ENCODE results near the gene DUSP16. TPM values are rescaled to one million over a fixed set of nuclear protein-coding genes. Genes with fewer than 3 reads are reported as not detected.

Gene DUSP16
- total RNA-seq, 1 donor from 2014 or later = 26.1 TPM

GRCh38 chr12:12531194-12531593 lies 31.5 kb downstream of the DUSP16 start:
- no peak for TF ChIP-seq CTCF (IDR thresholded peaks at IDR 0.05)
- TF ChIP-seq EZH2phosphoT487 (IDR thresholded peaks at IDR 0.05) = no peak
- TF ChIP-seq EZH2 (IDR thresholded peaks at IDR 0.05) = no peak
- Mint-ChIP-seq H3K27me3 (ENCODE audit: insufficient read depth, low read depth) (no peaks in the 10 kb centered on the region), H3K27ac (no peak overlapping the region), H3K4me3 (no peak overlapping the region), H3K36me3 (no peaks in the 10 kb centered on the region), H3K4me1 (peaks cover 18% of the 10 kb centered on the region), H3K9me3 (no peaks in the 10 kb centered on the region)
- DNase-seq (ENCODE audit: low spot score) = no peak
- Histone ChIP-seq H4K20me1 (ENCODE audit: low read depth) (peaks cover 20% of the 10 kb centered on the region), H3K4me1 (peaks cover 7% of the 10 kb centered on the region), H3K9me3 (ENCODE audit: low read depth) (no peaks in the 10 kb centered on the region), H3K36me3 (no peaks in the 10 kb centered on the region), H3K27me3 (no peaks in the 10 kb centered on the region), H2AFZ (replicated peaks) (no peak overlapping the region), H3K4me2 (no peak overlapping the region), H3F3A (ENCODE audit: low read depth) (peaks cover 3% of the 10 kb centered on the region), H3K4me3 (no peak overlapping the region), H3K27ac (no peak overlapping the region), H3K79me2 (ENCODE audit: low read depth) (peaks cover 35% of the 10 kb centered on the region), H3K9ac (no peak overlapping the region)

- H3K27me3 ChIP-seq = no peaks in the 10 kb centered on the region
- Mint-ChIP-seq H3K36me3 (no peaks in the 10 kb centered on the region), H3K4me3 (no peak overlapping the region), H3K27ac (no peak overlapping the region), H3K27me3 (ENCODE audit: insufficient read depth, low read depth) (no peaks in the 10 kb centered on the region), H3K4me1 (peaks cover 18% of the 10 kb centered on the region), H3K9me3 (no peaks in the 10 kb centered on the region)
- H3K79me2 ChIP-seq (ENCODE audit: low read depth) = peaks cover 36% of the 10 kb centered on the region
- no peak for DNase-seq (ENCODE audit: low spot score)
- H3K4me1 ChIP-seq = peaks cover 7% of the 10 kb centered on the region
- no peak overlapping the region for H2AFZ ChIP-seq (replicated peaks)
- TF ChIP-seq EZH2 (IDR thresholded peaks at IDR 0.05) = no peak
- TF ChIP-seq EZH2phosphoT487 (IDR thresholded peaks at IDR 0.05) = no peak
- TF ChIP-seq CTCF (IDR thresholded peaks at IDR 0.05) = no peak
- H3F3A ChIP-seq (ENCODE audit: low read depth) = no peaks in the 10 kb centered on the region
- H3K9ac ChIP-seq = no peak overlapping the region
- no peak overlapping the region for H3K27ac ChIP-seq
- peaks cover 15% of the 10 kb centered on the region for H4K20me1 ChIP-seq (ENCODE audit: low read depth)
- H3K36me3 ChIP-seq = no peaks in the 10 kb centered on the region
- no peak overlapping the region for H3K4me2 ChIP-seq
- H3K9me3 ChIP-seq (ENCODE audit: low read depth) = no peaks in the 10 kb centered on the region
- no peak overlapping the region for H3K4me3 ChIP-seq
Observed at GRCh38 chr12:12529783-12530421, 32.8 kb downstream of the DUSP16 start.

- H3K36me3 Mint-ChIP-seq = no peaks in the 10 kb centered on the region
- H4K20me1 ChIP-seq (ENCODE audit: low read depth) = peaks cover 15% of the 10 kb centered on the region
- no peak overlapping the region for H2AFZ ChIP-seq (replicated peaks)
- no peak for DNase-seq (ENCODE audit: low spot score)
- H3K36me3 ChIP-seq = no peaks in the 10 kb centered on the region
- peaks cover 39% of the 10 kb centered on the region for H3K79me2 ChIP-seq (ENCODE audit: low read depth)
- peak overlapping the region; percentile 56 for H3K27ac ChIP-seq
- no peaks in the 10 kb centered on the region for H3K9me3 Mint-ChIP-seq
- no peak for TF ChIP-seq EZH2phosphoT487 (IDR thresholded peaks at IDR 0.05)
- H3K4me1 ChIP-seq = peaks cover 14% of the 10 kb centered on the region
- H3K4me3 Mint-ChIP-seq = no peak overlapping the region
- no peak overlapping the region for H3K4me3 ChIP-seq
- no peaks in the 10 kb centered on the region for H3K27me3 ChIP-seq
- H3K4me1 Mint-ChIP-seq = peaks cover 8% of the 10 kb centered on the region
- H3K27me3 Mint-ChIP-seq (ENCODE audit: insufficient read depth, low read depth) = no peaks in the 10 kb centered on the region
- no peak overlapping the region for H3K27ac Mint-ChIP-seq
- H3K9ac ChIP-seq = no peak overlapping the region
- no peak overlapping the region for H3K4me2 ChIP-seq
- H3F3A ChIP-seq (ENCODE audit: low read depth) = peaks cover 6% of the 10 kb centered on the region
- H3K9me3 ChIP-seq (ENCODE audit: low read depth) = no peaks in the 10 kb centered on the region
Observed at GRCh38 chr12:12528361-12529270, 34.0 kb downstream of the DUSP16 start.

Measured in neural progenitor cell (in vitro differentiated cells).